HG03025 (cell line): ENCODE results near the gene SPPL3.
"Not testable (repeated sequence)": the region's sequence is repeated elsewhere in the genome, so short reads cannot be mapped to it uniquely, and the experiment has no call there.

Source experiments
- ATAC-seq: cut with Tn5 transposase; IDR thresholded peaks from one replicate; pipeline ENCODE4 v1.9.1; 2021; ENCODE audit warnings: mild to moderate bottlenecking, moderate library complexity; ENCODE audit not compliant: unreplicated experiment, low FRiP score

The SPPL3 gene

DNA sequence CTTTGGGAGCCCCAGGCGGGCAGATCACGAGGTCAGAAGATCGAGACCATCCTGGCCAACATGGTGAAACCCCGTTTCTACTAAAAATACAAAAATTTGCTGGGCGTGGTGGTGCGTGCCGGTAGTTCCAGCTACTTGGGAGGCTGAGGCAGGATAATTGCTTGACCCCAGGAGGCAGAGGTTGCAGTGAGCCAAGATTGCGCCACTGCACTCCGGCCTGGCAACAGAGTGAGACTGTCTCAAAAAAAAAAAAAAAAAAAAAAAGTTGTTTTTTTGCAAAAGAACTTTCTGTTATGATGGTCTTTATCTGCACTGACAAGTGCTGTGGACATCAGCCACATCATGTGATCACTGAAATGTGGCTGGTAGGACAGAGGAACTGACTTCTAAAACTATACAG is 111.7 kb downstream of the SPPL3 start:
- ATAC-seq = not testable (repeated sequence)

DNA sequence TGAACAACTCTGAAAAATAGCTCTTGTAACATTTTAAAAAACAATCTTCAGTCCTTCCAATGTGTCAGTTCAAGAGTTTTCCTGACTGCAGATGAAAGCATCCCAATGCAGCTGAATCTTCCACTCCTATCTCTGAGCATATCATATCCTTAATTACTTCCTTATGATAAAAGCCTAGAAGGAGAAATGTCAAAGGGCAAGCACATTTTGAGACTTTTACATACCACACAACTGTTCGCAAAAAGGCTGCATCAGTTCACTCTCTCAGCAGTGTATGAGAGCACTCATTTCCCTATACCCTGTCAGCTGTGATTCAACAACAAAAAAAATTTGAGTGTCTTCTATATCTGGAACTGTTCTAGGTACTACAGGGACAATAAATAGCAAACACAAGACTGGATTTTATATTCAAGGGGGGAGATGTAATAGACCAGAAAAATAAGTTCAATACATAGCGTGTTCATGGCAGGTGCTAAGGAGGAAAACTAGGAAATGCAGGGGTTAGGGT is 112.4 kb downstream of the SPPL3 start:
- ATAC-seq = no peak

DNA sequence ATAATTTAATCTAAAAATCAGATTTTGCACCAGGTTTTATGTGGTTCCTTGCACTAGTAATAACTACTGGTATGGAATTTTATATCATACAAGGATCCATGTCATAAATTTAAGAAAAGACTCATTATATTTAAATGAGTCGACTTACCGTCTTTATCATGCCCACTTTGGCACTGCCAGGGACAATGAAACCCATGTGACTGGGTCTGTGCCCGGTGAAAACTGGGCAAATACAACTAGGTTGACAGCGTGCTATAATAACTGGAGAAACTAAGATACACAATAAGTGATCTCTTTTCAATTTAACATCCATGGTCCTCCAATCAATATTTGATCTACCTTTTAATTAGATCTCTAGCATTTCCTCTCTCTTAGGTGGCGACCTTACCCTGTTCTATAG is 114.0 kb downstream of the SPPL3 start:
- no peak for ATAC-seq

DNA sequence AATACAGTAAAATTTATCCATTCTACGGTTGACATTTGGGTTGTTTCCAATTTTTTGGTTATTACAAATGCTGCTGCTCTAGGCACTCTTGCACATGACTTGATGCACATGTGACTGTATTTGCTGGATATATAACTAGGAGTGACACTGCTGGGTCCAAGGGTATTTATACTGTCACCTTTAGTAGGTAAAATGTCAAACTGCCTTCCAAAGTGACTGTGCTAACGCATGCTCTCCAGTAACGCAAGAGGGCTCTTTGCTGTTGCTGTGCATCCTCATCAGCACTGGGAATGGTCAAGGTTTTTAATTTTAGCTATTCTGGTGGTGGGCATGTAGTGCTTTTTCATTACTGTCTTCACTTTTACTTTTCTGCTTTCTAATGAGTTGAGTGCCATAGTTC is 116.3 kb downstream of the SPPL3 start:
- ATAC-seq = no peak

DNA sequence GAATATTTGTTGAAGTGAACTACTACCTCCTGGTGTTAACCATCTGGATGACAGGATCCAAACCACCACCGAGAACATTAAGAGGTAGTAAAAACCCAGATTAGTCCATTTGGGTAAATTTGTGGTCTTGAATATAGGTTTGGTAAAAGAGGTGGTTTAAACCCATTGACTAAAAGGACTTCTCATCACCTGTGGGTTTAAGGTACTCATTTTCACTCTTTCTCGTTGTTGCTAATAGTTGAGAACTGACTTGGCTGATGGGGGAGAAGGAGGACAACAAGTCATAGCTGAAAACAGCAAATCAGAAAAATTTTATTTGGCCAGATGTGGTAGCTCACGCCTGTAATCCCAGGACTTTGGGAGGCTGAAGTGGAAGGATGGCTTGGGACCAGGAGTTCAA is 119.4 kb downstream of the SPPL3 start:
- no peak for ATAC-seq

DNA sequence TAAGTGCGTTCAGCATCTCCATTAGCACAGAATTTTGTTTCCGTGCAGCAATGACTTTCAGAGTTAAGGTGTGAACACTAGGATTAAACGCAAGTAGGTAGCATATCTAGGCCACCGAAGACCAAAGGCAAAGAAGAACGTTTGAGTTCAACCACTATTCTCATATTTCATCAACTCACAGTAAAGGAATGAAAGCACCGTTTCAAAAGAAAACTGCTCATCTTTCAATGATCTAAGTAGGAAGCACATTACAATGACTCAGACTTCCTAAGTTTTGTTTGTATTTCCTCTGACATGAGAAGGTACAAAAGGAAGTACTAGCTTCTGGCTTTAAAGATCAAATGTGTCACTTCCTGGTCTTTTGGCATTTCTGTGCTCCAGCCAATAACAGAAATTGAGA is 121.0 kb downstream of the SPPL3 start:
- no peak for ATAC-seq

DNA sequence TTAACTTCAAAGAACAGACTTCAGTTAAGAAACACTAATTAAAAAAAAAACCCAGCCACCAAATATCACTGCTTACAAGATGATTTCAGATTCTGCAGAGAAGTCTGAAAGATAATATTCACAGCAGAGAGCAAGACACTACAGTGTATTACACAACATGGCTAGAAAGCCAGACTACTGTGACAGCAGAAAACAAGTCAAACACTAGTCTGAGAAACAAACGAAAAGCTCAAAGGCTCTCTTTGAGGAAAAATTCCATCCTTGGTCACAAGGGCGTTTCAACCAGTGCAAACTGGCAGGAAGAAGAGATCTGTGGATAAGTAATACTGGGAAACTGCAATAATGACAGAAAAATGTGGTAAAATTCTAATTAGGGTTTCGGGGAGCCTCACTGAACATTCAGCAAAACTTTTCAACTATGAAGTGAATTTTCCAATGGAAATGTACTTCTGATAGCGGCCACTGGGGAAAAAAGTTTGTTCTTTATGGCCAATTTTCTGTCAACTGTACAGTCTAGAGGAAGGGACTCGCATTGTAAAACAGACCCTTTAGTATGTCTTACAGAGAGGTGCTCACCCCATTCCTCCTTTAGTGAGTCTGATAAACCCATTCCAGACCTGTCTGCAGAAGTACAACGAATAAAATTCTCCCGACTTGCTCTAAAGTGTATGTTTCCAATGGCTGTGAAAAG is 128.2 kb downstream of the SPPL3 start:
- no peak for ATAC-seq

DNA sequence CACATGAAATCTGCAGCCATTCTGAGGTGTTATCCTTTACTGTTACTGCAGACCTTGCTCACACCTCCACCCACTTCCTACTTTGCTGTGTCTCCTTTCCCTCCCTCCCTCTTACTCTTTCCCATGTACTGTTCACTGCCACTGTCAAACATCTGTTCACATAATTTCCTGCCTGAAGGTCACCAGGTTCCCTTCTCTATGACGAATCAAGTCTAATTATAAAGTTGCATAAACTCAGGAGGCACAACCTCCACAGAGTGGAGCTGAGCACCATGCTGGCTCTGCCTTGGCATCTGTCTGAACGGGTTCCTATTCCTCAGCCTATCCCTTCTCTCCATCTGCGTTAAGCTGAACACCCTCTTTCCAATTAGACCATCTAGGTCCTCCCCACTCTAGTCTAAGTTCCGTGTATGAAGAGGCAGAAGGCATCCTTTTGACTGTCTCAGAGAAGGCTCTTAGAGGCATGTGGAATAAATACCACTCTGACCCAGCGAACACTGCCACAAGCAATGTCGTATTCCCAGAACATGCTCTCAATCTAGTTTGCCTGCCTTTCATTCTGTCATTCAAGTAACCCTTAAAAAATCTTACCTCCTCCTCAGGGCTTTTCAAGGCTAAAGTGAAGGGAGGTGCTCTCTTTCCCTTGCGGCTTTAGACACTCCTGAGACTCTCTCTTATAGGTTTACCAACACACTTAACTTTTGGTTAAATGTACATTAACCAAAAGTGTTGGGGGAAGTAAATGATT is 129.8 kb downstream of the SPPL3 start:
- ATAC-seq = no peak

DNA sequence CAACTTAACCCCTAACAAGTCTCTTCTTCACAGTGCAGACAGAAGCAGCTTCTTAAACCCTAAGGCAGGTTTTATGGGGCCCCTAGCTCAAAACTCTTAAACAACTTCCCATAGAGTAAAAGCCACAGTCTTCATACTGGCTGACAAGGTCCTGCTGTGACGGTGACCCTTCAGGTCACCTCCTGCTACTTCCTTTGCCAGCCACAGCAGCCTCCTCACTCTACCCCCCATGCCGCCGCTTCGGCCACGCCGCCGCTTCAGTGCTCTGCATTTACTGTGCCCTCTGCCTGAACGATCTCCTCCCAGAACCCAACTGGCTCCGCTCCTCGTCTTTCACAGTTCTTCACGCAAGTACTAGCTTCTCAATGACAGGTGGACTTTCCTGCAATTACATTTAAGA is 133.1 kb downstream of the SPPL3 start:
- no peak for ATAC-seq

DNA sequence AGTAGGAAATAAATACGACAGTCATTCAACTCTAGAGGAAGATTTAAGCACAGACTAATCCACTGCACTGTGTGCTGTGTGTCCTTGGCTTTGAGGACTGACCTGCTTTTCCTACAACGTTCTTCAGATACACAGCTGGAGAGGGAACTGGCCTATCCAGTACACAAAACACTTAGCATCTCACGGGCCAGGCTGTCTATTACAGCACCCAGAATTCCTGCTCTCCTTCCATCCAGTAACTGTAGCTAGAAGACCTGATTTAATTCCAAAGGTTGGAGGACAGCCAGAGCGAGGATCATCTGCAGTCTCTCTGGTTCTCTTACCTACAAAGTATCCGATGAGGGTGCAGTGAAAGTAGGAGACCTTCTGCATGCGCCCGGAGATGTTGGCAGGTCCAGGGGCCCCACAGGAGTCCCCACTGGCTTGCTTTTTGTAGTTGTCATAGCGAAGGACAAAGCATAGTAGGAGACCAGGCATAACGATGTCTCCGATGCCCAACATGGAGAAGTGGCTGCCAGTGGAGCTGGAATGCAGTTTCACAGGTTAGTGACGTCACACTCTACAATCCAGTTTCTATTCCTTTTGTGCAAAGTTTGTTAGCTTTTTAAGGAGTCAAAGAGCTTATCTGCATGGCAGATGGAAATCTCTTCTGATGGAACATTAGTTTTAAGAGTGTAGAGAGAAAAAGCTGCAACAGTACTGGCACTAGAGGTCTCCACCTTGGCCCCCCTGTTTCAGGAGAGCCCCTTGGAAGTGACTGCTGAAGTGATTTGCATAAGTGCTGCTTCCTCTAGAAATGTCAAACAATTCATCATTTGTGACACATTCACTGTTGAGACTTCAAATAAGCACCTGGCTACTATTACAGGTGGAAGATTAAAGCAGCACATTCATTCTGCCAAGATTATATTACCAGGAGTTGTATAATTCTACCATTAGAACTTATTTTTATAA is 136.8 kb downstream of the SPPL3 start:
- no peak for ATAC-seq

DNA sequence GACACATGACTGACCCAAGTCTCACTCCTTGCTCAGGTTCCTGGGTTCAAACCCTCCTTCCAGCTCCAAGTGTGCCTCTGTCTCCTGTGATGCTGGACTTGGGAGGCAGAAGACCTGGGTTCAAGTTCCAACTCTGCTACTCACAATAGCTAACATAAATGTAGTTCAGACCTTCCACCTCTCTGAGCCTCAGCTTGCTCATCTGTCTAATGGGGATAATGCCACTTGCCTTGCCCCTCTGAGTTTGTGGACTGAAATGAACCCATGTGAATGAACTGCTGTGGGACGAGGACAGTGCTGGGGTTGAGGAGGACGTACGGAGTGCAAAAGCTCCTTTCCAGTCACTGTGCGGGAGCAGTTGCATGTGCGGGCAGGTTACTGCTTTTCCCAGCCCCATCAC is 137.6 kb downstream of the SPPL3 start:
- ATAC-seq = no peak

DNA sequence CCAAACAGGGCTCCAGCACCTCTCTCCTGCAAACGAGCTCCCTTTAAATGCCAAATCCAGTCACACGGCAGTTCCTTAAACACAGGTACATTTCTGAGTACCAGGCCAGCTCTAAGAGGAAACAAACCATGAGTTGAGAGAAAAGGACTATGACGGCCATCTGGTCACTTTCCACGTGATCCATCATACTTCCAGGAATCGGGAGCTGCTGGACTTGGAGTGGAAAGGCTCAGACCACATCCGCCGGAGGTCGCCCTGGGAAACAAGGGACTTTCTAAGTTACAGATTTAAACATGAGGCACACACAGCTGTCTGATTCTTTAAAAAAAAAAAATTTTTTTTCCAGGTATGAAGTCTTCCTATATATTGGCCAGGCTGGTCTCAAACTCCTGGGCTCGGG is 139.3 kb downstream of the SPPL3 start:
- no peak for ATAC-seq

DNA sequence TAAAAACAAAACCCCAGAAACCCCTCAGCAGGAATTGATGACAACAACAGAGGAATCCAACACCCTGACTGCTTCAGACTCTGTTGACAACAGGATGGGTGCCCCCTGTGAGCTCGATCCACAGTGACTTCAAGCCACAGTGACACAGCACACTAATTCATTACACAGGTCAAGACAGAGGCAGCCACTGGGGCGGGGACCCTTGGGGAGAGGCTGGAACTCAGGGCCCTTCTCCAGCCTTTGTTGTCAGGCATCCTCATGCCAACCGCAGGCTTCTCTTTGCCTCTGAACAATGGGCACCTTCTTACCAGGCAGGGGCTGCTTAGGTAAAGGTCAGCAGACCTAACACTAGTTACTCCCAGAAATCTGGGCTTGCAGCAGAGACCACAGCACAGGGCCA is 140.9 kb downstream of the SPPL3 start:
- ATAC-seq = no peak

DNA sequence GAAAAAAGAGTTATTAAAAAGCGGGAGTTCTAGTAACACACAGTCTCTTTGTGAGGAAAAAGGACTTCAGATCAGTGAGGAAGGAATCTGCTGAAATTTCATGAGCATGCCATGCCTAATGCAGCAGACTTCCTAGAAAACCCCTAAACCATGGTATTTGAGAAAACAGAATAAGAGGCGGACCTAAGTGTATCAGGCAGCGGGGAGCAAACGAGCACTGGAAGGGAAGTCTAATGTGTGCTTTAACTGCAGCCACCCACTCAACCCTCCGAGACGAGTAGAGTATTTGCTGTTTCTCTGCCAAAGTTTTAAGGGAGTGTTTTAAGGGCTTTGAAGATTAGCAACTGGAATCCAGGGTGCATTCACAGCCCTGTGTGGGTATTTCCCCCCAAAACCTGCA is 142.1 kb downstream of the SPPL3 start:
- ATAC-seq = no peak

DNA sequence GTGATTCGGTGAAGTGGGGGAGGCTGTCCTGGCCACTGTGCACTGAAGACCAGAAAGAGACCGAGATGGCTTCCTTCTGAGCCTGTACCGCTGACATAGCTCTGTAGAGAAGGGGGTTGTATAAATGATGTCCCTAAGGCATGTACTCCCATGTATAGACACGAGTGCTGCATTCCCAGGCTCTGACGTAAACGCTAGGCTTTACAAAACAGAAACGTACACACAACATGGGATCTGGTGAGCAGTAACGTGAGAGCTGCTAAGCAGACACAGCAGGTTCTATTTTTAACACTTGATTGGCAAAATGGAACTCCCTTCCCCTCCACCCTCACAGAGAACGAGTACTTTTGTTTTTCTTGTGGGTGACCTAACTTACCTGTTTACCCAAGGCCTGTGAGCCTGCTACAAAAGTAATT is 142.6 kb downstream of the SPPL3 start:
- no peak for ATAC-seq

DNA sequence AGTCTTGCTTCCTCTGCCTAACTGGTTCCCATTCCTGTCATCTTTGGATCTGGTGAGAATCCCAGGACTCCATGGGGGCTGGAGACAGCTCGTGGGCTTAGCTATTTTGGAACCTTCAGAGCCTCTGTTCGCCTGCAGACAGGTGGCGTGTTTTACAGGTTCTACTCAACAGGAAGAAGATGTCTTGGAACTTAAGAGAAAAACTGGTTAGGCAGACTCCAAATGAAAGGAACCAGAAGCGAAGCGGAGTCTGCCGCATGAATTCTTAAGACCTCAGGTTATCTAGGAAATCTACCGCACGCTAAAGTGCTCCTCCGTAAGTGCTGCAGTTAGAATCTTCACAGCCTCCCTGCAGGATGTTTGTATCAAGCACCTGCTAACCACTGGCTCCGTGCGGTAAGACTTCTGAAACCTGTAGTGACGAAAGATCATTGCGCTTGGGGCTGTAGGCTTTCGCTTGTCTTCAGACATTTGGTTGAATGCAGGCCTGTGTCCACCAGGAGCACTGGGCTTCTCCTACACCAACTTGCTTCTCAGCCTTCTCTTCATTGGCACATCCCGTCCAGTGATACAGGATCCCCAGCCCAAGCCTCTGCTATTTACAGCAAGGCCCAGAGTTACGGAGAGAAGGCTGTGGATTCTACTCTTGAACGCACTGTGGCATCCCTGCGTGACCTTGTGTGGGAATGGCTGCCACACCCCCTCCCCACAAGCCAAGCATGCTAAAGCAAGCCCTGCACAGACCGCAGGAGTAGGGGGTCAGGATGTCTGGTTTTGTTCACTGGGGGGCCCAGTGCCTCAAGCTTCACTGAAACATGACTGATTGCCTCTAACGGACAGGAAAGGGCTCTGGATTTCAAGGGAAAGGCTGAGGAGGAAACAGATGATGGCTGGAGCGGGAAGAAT is 143.6 kb downstream of the SPPL3 start:
- ATAC-seq = no peak

DNA sequence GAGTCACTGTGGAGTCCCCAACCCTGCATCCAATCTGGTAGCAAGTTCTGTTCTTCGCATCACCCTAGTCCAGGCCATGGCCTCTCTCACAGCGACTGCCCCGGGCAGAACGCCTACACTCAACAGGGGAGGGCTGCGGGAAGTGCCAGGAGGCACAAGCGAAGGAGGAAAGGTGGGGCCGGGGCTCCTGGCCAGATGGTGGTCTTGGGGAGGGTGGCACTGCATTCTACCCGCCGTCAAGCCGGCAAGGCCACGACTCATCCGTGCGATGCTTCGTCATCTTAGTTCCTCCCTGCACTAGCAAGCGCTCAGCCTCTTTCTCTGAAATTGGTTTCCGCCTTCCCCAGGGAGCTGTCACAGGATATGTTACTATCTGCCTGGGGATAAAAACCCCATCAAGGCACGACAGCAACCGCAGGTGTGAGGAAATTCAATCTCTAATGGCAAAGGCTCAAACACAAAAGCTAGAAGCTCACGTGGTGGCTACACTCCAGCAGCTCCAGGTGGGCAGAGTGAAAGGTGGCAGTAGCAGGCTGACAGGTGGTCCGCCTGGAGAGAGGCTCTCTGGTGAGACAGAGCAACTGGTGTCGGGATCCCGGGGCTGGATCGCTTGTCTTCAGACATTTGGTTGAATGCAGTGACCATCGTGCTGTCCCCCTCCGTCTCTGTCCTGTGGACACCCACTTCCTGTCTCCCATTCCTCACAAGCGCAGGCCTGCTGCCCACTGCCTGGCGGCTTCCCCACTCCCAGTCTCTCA is 144.4 kb downstream of the SPPL3 start:
- ATAC-seq = no peak

DNA sequence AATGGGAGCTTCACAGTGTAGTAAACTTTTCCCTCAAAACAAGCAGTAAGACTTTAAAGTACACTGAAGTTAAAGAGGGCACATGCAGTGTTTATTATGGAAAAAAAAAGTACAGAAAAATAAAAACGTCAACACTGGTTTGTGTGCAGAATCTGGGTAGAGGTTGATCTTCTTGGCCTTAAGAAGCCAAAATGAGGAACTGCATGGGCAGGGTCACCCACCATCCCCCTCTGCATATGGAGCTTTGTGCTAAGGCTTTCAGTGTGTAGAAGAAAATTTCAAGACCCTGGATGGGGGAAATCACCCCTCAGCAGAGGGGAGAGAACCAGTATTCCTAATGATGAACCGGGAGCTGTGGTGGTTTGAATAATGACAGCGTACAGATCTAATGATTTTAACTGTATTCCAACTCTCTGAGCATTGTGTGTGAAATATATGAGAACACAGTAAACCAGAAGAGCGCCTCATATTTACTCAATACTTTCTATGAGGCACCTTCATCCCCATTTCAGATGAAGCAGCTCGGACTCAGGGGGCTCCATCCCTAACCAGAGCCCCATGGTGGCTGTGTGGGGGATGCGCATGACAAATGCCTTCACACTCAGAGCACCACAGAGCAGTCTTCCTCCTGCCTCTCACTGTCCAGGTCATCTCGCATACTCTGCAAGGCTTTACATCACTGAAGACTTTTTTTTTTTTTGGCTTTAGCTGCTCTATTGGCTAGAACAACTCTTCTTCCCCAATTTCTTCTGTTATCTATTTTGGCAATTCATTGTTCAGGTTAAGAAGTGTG is 145.2 kb downstream of the SPPL3 start:
- no peak for ATAC-seq
